GM12878 (cell line): ENCODE results near the gene CLDN34. TPM values are rescaled to one million over a fixed set of nuclear protein-coding genes. Genes with fewer than 3 reads are reported as not detected.

Source experiments
- ATAC-seq: fragments of 200-7000 bp; cut with Tn5 transposase; 3 replicates; pipeline ENCODE4 v1.9.1; 2020; ENCODE audit warnings: mild to moderate bottlenecking, moderate library complexity
- BruUV-seq: library from RNA; stranded (reverse); fragments of 400-500 nt; replicated peaks from 2 replicates; lab custom pipeline; 2021; lab: Mats Ljungman, UMichigan
- CTCF ChIA-PET: fragments of 300-600 bp; sonication (Branson Sonifier 250); formaldehyde crosslinking; extraction: SDS; loops from one replicate; lab custom pipeline; 2021; ENCODE audit warnings: inconsistent platforms; lab: Yijun Ruan, JAX
- POLR2A ChIA-PET: fragments of 350-600 bp; formaldehyde crosslinking; extraction: SDS; loops from one replicate; lab custom pipeline; 2021; ENCODE audit warnings: inconsistent platforms; lab: Charles Lee
- RAD21 ChIA-PET: fragments of 300-600 bp; sonication (Branson Sonifier 250); formaldehyde crosslinking; loops from one replicate; lab custom pipeline; 2023; ENCODE audit warnings: antibody characterized with exemption; ENCODE audit not compliant: unreplicated experiment; lab: Charles Lee
- SMC1A ChIA-PET: fragments of 300-600 bp; sonication (Branson Sonifier 250); formaldehyde crosslinking; loops from one replicate; lab custom pipeline; 2023; ENCODE audit not compliant: unreplicated experiment, uncharacterized antibody; lab: Charles Lee
- DNase-seq: peaks from one replicate; pipeline ENCODE4 v3.0.0-alpha.2; 2011; ENCODE audit warnings: low read depth, low spot score
- FAIRE-seq: peaks from 3 replicates; lab custom pipeline; 2011; peaks lifted over from hg19 to GRCh38; lab: Jason Lieb, UNC
- H2AFZ ChIP-seq: 2 replicates; pipeline ENCODE4 v1.6.0; 2011; ENCODE audit warnings: low read depth, low read length, control low read depth; ENCODE audit not compliant: control insufficient read depth
- H3K27ac ChIP-seq: 2 replicates; pipeline ENCODE4 v1.5.1; 2011; ENCODE audit warnings: control low read depth; ENCODE audit not compliant: control insufficient read depth, insufficient read depth
- H3K27me3 ChIP-seq, 2 experiments: replicated peaks in 1 of 2; 2 replicates each; pipeline versions ENCODE4 v1.6.0 to v1.6.1; 2011; ENCODE audit warnings: low read length in 1 of 2; ENCODE audit not compliant: control insufficient read depth in 2 of 2, insufficient read depth in 2 of 2
- H3K36me3 ChIP-seq, 2 experiments: 2 replicates each; pipeline ENCODE4 v1.5.1; 2011; ENCODE audit warnings: low read length in 1 of 2; ENCODE audit not compliant: control insufficient read depth in 2 of 2, insufficient read depth in 2 of 2
- H3K4me1 ChIP-seq: 2 replicates; pipeline ENCODE4 v1.6.1; 2011; ENCODE audit warnings: mild to moderate bottlenecking, low read length, moderate library complexity, mixed read lengths; ENCODE audit not compliant: control insufficient read depth, insufficient read depth
- H3K4me2 ChIP-seq: 2 replicates; pipeline ENCODE4 v1.6.0; 2011; ENCODE audit warnings: control low read depth; ENCODE audit not compliant: control insufficient read depth, insufficient read depth
- H3K4me3 ChIP-seq: fragments of 200-600 bp; sonication (generic); 2 replicates; pipeline ENCODE4 v1.5.1; 2016
- H3K79me2 ChIP-seq: 2 replicates; pipeline ENCODE4 v1.6.0; 2011; ENCODE audit warnings: low read length; ENCODE audit not compliant: control insufficient read depth, insufficient read depth
- H3K9ac ChIP-seq: 2 replicates; pipeline ENCODE4 v1.8.0; 2011; ENCODE audit warnings: low read length, control low read depth, mixed read lengths; ENCODE audit not compliant: control insufficient read depth, insufficient read depth
- H3K9me3 ChIP-seq: replicated peaks from 3 replicates; pipeline ENCODE4 v1.5.1; 2011; ENCODE audit warnings: mild to moderate bottlenecking, low read length; ENCODE audit not compliant: control insufficient read depth, insufficient read depth
- H4K20me1 ChIP-seq: 2 replicates; pipeline ENCODE4 v1.6.0; 2011; ENCODE audit not compliant: control insufficient read depth, insufficient read depth
- BCL3 ChIP-seq: IDR thresholded peaks from 2 replicates; pipeline ENCODE4 v1.6.1; 2011; ENCODE audit warnings: borderline replicate concordance, low read depth, mild to moderate bottlenecking, moderate library complexity, low read length; ENCODE audit not compliant: insufficient read depth, poor library complexity, severe bottlenecking
- TCF7 ChIP-seq: IDR thresholded peaks from 2 replicates; pipeline ENCODE4 v1.6.1; 2014; ENCODE audit warnings: antibody characterized with exemption, borderline replicate concordance
- WGBS: methylation state at CpG from one replicate; pipeline ENCODE4 v1.1.6; 2016; ENCODE audit warnings: low lambda C conversion rate; ENCODE audit not compliant: insufficient replicate concordance, insufficient coverage; ENCODE audit errors: missing lambda C conversion rate; 5-methylcytosine and 5-hydroxymethylcytosine counted together
- in situ Hi-C: fragments of 300-500 bp; cut with MboI; formaldehyde crosslinking; loops from 9 replicates; pipeline ENCODE4 v1.14.3; 2018; ENCODE audit warnings: mixed read lengths
- intact Hi-C: fragments of 100-400 bp; cut with micrococcal nuclease; formaldehyde crosslinking; loops from one replicate; pipeline ENCODE4 v1.14.2; 2022; ENCODE audit not compliant: unreplicated experiment
- polyA plus RNA-seq, 11 experiments: library from polyadenylated mRNA; depleted of rRNA in 4 of 11; unstranded in 6 of 11; stranded (reverse) in 5 of 11; fragments of >200 nt; fragmentation: Nextera tagmentation in 4 of 11; fragmentation: Illumina TruSeq in 1 of 11; extraction: Ambion mirVana in 4 of 11; extraction: Trizol in 1 of 11; gene quantifications; 1 replicate in 1 of 11; 2 replicates in 10 of 11; pipeline versions ENCODE4 v1.2.1 to v1.2.3, GENCODE V29; 2011 to 2016; ENCODE audit warnings: inconsistent platforms in 2 of 11, missing spikeins in 2 of 11, low read depth in 1 of 11
- total RNA-seq, 4 experiments: library from RNA; depleted of rRNA in 3 of 4; stranded (reverse); fragments of >200 nt in 3 of 4; fragmentation: Illumina TruSeq in 1 of 4; extraction: Trizol in 1 of 4; gene quantifications; 2 replicates each; pipeline versions ENCODE4 v1.2.1 to v1.2.3, GENCODE V29; 2013 to 2021
- TF ChIP-seq, protein P1 (sequence below): fragments of 150-350 bp; IDR thresholded peaks from 2 replicates; pipeline ENCODE4 v1.6.1; 2016; ENCODE audit warnings: low read depth, low read length

Gene CLDN34
- total and polyA plus RNA-seq, 10 of the 15 experiments (the other 5 are each of a cell fraction or from before 2014, with no cell fraction given), result not detected

DNA sequence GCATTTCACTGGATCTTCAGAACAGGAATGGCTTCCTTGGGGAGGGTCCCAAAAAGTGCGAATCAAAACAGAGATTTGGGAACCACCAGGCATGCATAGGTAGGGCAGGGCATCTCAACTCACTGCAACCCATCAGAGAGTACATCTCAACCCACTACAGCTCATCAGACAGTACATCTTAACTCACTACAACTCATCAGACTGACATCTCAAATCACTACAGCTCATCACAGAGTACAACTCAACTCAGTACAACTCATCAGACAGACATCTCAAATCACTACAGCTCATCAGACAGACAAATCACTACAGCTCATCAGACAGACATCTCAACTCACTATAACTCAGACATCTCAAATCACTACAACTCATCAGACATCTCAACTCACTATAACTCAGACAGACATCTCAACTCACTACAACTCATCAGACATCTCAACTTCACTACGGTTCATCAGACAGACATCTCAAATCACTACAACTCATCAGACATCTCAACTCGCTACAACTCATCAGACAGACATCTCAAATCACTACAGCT, 47.5 kb upstream of the CLDN34 start:
- CTCF ChIA-PET, result interaction anchor here (0.8 kb wide), 1 partner anchor 51 kb away, joined by 3 read pairs; no protein-coding TSS in a partner anchor
- FAIRE-seq (no peak), DNase-seq (no peak), ATAC-seq (no peak)
- no TSS peak for BruUV-seq
- Histone ChIP-seq H3K27me3 (no peaks in the 10 kb centered on the region), H3K4me3 (no peak overlapping the region), H3K79me2 (no peaks in the 10 kb centered on the region), H3K4me1 (no peaks in the 10 kb centered on the region), H3K9ac (no peak overlapping the region), H3K36me3 (no peaks in the 10 kb centered on the region), H4K20me1 (no peaks in the 10 kb centered on the region), H3K9me3 (no peaks in the 10 kb centered on the region), H2AFZ (no peak overlapping the region), H3K27ac (no peak overlapping the region)
- POLR2A ChIA-PET, result interaction anchor here (0.7 kb wide), 1 partner anchor 13 kb away, joined by 4 read pairs; no protein-coding TSS in a partner anchor
- in situ Hi-C loops (no loop called here), intact Hi-C loops (no loop called here)
- 0% methylated on average over 3 of the region's 3 CpGs for WGBS
- SMC1A ChIA-PET, result interaction anchor here (0.6 kb wide), 1 partner anchor 172 kb away, joined by 3 read pairs; no protein-coding TSS in a partner anchor
- RAD21 ChIA-PET, result no interaction called here
- TF ChIP-seq BCL3 (peak; percentile 28), TCF7 (no peak)
- TF ChIP-seq, protein P1, sequence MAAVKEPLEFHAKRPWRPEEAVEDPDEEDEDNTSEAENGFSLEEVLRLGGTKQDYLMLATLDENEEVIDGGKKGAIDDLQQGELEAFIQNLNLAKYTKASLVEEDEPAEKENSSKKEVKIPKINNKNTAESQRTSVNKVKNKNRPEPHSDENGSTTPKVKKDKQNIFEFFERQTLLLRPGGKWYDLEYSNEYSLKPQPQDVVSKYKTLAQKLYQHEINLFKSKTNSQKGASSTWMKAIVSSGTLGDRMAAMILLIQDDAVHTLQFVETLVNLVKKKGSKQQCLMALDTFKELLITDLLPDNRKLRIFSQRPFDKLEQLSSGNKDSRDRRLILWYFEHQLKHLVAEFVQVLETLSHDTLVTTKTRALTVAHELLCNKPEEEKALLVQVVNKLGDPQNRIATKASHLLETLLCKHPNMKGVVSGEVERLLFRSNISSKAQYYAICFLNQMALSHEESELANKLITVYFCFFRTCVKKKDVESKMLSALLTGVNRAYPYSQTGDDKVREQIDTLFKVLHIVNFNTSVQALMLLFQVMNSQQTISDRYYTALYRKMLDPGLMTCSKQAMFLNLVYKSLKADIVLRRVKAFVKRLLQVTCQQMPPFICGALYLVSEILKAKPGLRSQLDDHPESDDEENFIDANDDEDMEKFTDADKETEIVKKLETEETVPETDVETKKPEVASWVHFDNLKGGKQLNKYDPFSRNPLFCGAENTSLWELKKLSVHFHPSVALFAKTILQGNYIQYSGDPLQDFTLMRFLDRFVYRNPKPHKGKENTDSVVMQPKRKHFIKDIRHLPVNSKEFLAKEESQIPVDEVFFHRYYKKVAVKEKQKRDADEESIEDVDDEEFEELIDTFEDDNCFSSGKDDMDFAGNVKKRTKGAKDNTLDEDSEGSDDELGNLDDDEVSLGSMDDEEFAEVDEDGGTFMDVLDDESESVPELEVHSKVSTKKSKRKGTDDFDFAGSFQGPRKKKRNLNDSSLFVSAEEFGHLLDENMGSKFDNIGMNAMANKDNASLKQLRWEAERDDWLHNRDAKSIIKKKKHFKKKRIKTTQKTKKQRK, result no peak
- TF ChIP-seq, all 136 proteins: peak for 1
- H3K4me2 ChIP-seq, result no peak overlapping the region
